ENCODE measurements around the gene NIBAN1. TPM values are rescaled to one million over a fixed set of nuclear protein-coding genes. Genes with fewer than 3 reads are reported as not detected.

Gene NIBAN1
- polyA plus RNA-seq, 2 donors, result 14.7 to 27.4 TPM

DNA sequence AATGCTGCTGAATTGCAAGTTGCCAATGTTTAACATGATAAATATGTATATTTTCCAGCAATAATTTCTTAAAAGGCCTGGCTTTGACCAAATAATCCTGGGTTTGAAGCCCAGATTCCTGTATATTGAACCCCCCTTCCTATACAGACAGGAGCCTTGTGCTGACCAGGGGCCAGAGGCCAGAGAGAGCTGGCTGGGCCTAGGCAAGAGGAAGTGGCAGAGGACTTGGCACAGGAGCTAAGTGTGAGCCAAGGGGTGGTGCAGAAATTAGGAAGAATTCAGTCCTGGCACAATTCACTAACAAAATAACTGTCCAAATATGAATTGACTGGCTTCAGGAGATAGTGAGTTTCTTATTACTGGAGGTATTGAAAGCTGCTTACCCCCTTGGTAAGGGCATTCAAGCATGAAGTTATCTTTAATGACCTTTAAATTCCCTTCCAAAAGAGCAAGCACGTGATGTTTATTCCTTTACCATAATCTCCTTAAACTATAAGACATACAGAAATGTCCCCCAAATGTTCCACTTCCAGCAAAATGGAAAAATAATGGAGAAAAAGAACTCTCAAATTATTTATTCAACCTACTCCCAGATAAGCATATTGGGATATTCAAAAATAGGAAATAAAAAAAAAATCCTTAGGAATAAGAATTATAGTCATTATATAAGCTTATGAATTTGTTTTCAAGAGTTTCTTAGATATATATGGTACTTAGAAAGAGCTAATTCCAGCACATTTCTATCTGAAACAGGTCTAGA lies 26.6 kb downstream of the NIBAN1 start:
- H3K36me3 ChIP-seq (ENCODE audit: control insufficient read depth in 2 of 2, insufficient read depth in 2 of 2, low read length in 1 of 2), result peaks cover 0 to 4% of the 10 kb centered on the region in 2 donors
- 32 to 41% methylated on average over 1 of the region's 1 CpG for WGBS, 2 donors
- peaks cover 2 to 4% of the 10 kb centered on the region in 2 donors for H3K4me1 ChIP-seq (ENCODE audit: control insufficient read depth in 2 of 2, insufficient read depth in 2 of 2, low read length in 1 of 2)
- no peak overlapping the region for H3K27ac ChIP-seq (ENCODE audit: low read depth in 2 of 2, low read length in 1 of 2)
- H3K4me3 ChIP-seq (ENCODE audit: low read depth in 1 of 2, low read length in 2 of 2), result no peak overlapping the region
- no peaks in the 10 kb centered on the region for H3K9me3 ChIP-seq (ENCODE audit: control insufficient read depth in 2 of 2, insufficient read depth in 1 of 2, low read depth in 1 of 2, low read length in 1 of 2)
- H3K27me3 ChIP-seq (ENCODE audit: control insufficient read depth in 1 of 2, insufficient read depth in 2 of 2, low read length in 2 of 2), result no peaks in the 10 kb centered on the region

DNA sequence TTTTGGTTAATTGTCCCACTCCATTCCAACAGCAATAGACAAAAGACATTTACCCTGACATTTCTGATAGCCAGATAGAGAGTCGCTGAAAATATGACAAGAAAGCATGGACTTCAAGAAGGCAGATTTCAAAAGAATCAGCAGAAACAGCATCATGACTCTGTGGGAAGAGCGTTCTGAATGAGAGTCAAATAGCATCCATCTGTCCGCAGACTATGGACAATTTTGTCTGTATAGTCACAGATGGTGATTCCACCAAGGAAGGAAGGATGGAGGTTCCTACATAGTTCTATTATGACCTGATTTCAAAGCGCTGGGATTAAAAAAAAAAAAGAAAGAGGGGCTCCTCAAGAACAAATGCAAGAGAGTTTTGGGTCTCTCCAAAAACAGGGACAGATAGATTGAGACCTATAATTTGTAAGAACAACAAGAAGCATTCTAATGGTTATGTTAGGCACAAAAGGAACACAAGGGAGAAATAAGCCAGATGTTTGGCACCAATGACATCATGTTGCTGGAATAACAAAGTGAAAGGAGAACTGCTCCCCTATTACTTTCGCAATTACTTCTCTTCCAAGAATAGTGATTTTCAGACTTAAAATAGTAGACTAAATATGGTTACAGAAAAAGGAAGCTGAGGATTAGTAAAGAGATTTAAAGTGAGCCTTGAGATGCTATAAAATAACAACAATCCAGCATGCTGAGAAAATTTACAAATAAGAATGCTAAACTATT lies 28.5 kb downstream of the NIBAN1 start:
- Histone ChIP-seq H3K4me3 (ENCODE audit: low read depth in 1 of 2, low read length in 2 of 2) (no peak overlapping the region), H3K27me3 (ENCODE audit: control insufficient read depth in 1 of 2, insufficient read depth in 2 of 2, low read length in 2 of 2) (no peaks in the 10 kb centered on the region), H3K36me3 (ENCODE audit: control insufficient read depth in 2 of 2, insufficient read depth in 2 of 2, low read length in 1 of 2) (no peaks in the 10 kb centered on the region), H3K27ac (ENCODE audit: low read depth in 2 of 2, low read length in 1 of 2) (no peak overlapping the region), H3K4me1 (ENCODE audit: control insufficient read depth in 2 of 2, insufficient read depth in 2 of 2, low read length in 1 of 2) (peaks cover 2% of the 10 kb centered on the region in 2 donors), H3K9me3 (ENCODE audit: control insufficient read depth in 2 of 2, insufficient read depth in 1 of 2, low read depth in 1 of 2, low read length in 1 of 2) (no peaks in the 10 kb centered on the region)
- WGBS, 2 donors, result 89 to 90% methylated on average over 5 of the region's 5 CpGs

DNA sequence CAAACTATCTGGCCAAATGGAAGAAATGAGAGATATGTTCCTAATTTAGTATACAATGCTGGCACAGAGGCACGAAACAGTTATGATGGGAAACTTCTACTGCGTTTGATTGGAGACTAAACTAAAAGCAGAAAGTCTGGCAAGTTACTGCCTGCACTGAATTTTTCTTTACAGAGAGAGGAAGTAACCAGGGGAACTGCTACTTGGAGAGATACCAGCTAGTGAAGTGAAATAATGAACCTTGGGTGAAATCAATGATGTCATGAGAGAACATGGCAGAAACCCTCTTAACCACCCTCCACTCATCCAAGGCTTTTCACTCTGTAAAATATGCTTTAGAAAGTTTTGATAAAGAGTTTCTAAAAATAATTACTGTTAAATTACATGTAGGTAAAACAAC lies 29.3 kb downstream of the NIBAN1 start:
- Histone ChIP-seq H3K36me3 (ENCODE audit: control insufficient read depth in 2 of 2, insufficient read depth in 2 of 2, low read length in 1 of 2) (no peaks in the 10 kb centered on the region), H3K27ac (ENCODE audit: low read depth in 2 of 2, low read length in 1 of 2) (no peak overlapping the region), H3K9me3 (ENCODE audit: control insufficient read depth in 2 of 2, insufficient read depth in 1 of 2, low read depth in 1 of 2, low read length in 1 of 2) (no peaks in the 10 kb centered on the region), H3K4me3 (ENCODE audit: low read depth in 1 of 2, low read length in 2 of 2) (no peak overlapping the region), H3K4me1 (ENCODE audit: control insufficient read depth in 2 of 2, insufficient read depth in 2 of 2, low read length in 1 of 2) (peaks cover 2% of the 10 kb centered on the region in 2 donors), H3K27me3 (ENCODE audit: control insufficient read depth in 1 of 2, insufficient read depth in 2 of 2, low read length in 2 of 2) (no peaks in the 10 kb centered on the region)
- 21 to 46% methylated on average over 2 of the region's 2 CpGs for WGBS, 2 donors

DNA sequence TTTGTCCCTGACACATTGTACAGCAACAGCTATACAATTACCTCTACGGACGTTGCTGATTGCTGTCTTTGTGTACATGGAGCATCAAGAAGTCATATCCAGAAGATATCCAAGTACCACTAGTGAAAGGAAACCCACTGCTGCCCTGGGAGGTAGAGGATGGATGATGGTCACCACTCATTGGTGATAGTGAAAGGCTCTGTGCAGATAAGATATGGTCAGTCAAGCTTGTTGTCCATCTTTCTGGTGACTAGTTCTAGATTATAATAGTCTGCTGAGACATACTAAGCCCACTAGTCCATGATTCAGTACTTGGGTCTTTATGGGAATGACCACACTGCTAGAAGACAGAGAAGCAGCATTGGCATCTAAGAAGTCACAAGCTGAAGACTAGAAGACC lies 30.3 kb downstream of the NIBAN1 start:
- Histone ChIP-seq H3K27ac (ENCODE audit: low read depth in 2 of 2, low read length in 1 of 2) (no peak overlapping the region), H3K4me1 (ENCODE audit: control insufficient read depth in 2 of 2, insufficient read depth in 2 of 2, low read length in 1 of 2) (peaks cover 2% of the 10 kb centered on the region in 2 donors), H3K9me3 (ENCODE audit: control insufficient read depth in 2 of 2, insufficient read depth in 1 of 2, low read depth in 1 of 2, low read length in 1 of 2) (no peaks in the 10 kb centered on the region), H3K36me3 (ENCODE audit: control insufficient read depth in 2 of 2, insufficient read depth in 2 of 2, low read length in 1 of 2) (no peaks in the 10 kb centered on the region), H3K4me3 (ENCODE audit: low read depth in 1 of 2, low read length in 2 of 2) (no peak overlapping the region), H3K27me3 (ENCODE audit: control insufficient read depth in 1 of 2, insufficient read depth in 2 of 2, low read length in 2 of 2) (no peaks in the 10 kb centered on the region)
- WGBS, 2 donors, result 96 to 97% methylated on average over 2 of the region's 2 CpGs

DNA sequence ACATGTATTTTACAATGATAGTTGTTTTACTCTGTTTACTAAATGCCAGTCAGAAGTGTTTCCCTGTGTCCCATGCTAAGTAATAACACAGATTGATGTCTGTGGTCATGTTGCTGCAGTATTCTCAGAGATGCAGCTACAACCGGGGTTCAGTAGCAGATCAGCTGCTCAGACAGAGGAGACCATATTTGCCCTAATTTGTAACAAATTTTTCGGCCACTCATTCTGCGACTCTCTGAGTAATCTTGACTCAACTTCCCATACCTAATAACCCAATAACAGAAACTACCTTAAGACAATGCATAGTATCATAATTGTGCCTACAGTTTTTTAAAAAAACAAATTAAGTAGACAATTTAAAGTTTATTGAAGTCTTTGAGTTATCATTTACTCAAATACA lies 32.6 kb downstream of the NIBAN1 start:
- no peak overlapping the region for H3K27ac ChIP-seq (ENCODE audit: low read depth in 2 of 2, low read length in 1 of 2)
- no peaks in the 10 kb centered on the region for H3K27me3 ChIP-seq (ENCODE audit: control insufficient read depth in 1 of 2, insufficient read depth in 2 of 2, low read length in 2 of 2)
- H3K4me1 ChIP-seq (ENCODE audit: control insufficient read depth in 2 of 2, insufficient read depth in 2 of 2, low read length in 1 of 2), result no peaks in the 10 kb centered on the region
- 85 to 96% methylated on average over 3 of the region's 3 CpGs for WGBS, 2 donors
- no peaks in the 10 kb centered on the region for H3K9me3 ChIP-seq (ENCODE audit: control insufficient read depth in 2 of 2, insufficient read depth in 1 of 2, low read depth in 1 of 2, low read length in 1 of 2)
- H3K36me3 ChIP-seq (ENCODE audit: control insufficient read depth in 2 of 2, insufficient read depth in 2 of 2, low read length in 1 of 2), result no peaks in the 10 kb centered on the region
- H3K4me3 ChIP-seq (ENCODE audit: low read depth in 1 of 2, low read length in 2 of 2), result no peak overlapping the region

DNA sequence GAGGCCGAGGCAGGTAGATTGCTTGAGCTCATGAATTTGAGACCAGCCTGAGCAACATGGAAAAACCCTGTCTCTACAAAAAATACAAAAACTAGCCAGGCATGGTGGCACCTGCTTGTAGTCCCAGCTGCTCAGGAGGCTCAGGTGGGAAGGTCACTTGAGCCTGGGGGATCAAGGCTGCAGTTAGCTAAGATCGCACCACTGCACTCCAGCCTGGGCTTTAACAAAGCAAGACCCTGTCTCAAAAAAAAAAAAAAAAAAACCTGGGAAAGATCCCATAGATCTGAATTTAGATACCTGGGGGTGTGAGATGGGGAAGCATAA lies 32.9 kb downstream of the NIBAN1 start:
- no peaks in the 10 kb centered on the region for H3K36me3 ChIP-seq (ENCODE audit: control insufficient read depth in 2 of 2, insufficient read depth in 2 of 2, low read length in 1 of 2)
- H3K4me1 ChIP-seq (ENCODE audit: control insufficient read depth in 2 of 2, insufficient read depth in 2 of 2, low read length in 1 of 2), result no peaks in the 10 kb centered on the region
- no peak overlapping the region for H3K4me3 ChIP-seq (ENCODE audit: low read depth in 1 of 2, low read length in 2 of 2)
- H3K27ac ChIP-seq (ENCODE audit: low read depth in 2 of 2, low read length in 1 of 2), result no peak overlapping the region
- H3K27me3 ChIP-seq (ENCODE audit: control insufficient read depth in 1 of 2, insufficient read depth in 2 of 2, low read length in 2 of 2), result no peaks in the 10 kb centered on the region
- 88 to 96% methylated on average over 2 of the region's 2 CpGs for WGBS, 2 donors
- H3K9me3 ChIP-seq (ENCODE audit: control insufficient read depth in 2 of 2, insufficient read depth in 1 of 2, low read depth in 1 of 2, low read length in 1 of 2), result no peaks in the 10 kb centered on the region

DNA sequence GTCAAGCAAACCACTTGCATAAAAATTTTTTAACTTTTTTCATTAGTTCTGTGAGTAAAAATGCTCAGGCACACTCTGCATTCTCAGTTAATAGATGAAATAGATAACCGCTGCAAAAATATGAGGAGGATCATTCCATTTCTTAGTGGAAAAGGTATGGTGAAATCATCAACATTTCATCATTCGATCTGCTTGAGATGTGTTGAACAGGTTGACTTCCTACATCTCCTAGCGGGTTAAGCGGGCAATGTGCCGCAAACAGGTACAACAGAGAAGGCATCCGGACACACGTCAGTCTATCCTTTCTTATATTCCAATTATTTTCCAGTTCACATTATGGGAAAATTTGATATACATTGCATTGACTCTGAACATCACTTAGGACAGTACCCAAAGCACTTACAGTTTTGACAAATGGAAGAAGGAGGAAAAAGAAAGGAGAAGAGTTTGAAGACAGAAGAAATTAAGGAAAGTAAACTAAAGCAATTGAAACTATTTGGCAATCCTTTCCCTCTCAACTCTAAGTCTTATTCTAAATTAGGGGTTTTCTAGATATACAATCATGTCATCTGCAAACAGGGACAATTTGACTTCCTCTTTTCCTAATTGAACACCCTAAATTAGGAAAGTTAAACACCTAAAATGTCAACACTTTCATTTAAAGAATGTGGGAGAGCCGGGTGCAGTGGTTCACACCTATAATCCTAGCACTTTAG lies 33.5 kb downstream of the NIBAN1 start:
- H3K27ac ChIP-seq (ENCODE audit: low read depth in 2 of 2, low read length in 1 of 2), result no peak overlapping the region

DNA sequence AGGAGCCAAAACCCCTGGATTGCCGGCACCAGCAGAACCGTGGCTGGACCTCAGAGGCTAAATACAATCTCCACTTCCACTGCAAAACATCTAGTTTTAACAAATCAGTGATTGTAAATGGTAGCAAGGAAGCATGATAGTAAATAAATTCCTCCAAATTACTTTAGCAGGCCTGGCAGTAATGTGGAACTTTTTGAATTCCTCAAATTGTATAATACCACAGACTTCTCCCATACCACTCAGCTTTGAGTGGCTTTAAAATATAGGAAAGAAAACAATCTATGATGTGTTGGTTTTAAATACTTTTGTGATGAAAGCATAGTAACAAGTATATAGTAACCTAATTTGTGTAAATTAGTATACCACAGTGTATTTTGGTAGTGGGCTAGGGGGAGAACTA lies 34.1 kb downstream of the NIBAN1 start:
- Histone ChIP-seq H3K27ac (ENCODE audit: low read depth in 2 of 2, low read length in 1 of 2) (no peak overlapping the region), H3K4me1 (ENCODE audit: control insufficient read depth in 2 of 2, insufficient read depth in 2 of 2, low read length in 1 of 2) (no peaks in the 10 kb centered on the region), H3K4me3 (ENCODE audit: low read depth in 1 of 2, low read length in 2 of 2) (no peak overlapping the region), H3K27me3 (ENCODE audit: control insufficient read depth in 1 of 2, insufficient read depth in 2 of 2, low read length in 2 of 2) (no peaks in the 10 kb centered on the region), H3K9me3 (ENCODE audit: control insufficient read depth in 2 of 2, insufficient read depth in 1 of 2, low read depth in 1 of 2, low read length in 1 of 2) (no peaks in the 10 kb centered on the region), H3K36me3 (ENCODE audit: control insufficient read depth in 2 of 2, insufficient read depth in 2 of 2, low read length in 1 of 2) (no peaks in the 10 kb centered on the region)
- WGBS, 2 donors, result 95 to 97% methylated on average over 2 of the region's 2 CpGs

More for the DNA sequence above, 33.5 kb downstream of the NIBAN1 start:
- Histone ChIP-seq H3K4me1 (ENCODE audit: control insufficient read depth in 2 of 2, insufficient read depth in 2 of 2, low read length in 1 of 2) (no peaks in the 10 kb centered on the region), H3K27me3 (ENCODE audit: control insufficient read depth in 1 of 2, insufficient read depth in 2 of 2, low read length in 2 of 2) (no peaks in the 10 kb centered on the region), H3K36me3 (ENCODE audit: control insufficient read depth in 2 of 2, insufficient read depth in 2 of 2, low read length in 1 of 2) (no peaks in the 10 kb centered on the region), H3K4me3 (ENCODE audit: low read depth in 1 of 2, low read length in 2 of 2) (no peak overlapping the region), H3K9me3 (ENCODE audit: control insufficient read depth in 2 of 2, insufficient read depth in 1 of 2, low read depth in 1 of 2, low read length in 1 of 2) (no peaks in the 10 kb centered on the region)
- 95 to 96% methylated on average over 8 of the region's 8 CpGs for WGBS, 2 donors

DNA sequence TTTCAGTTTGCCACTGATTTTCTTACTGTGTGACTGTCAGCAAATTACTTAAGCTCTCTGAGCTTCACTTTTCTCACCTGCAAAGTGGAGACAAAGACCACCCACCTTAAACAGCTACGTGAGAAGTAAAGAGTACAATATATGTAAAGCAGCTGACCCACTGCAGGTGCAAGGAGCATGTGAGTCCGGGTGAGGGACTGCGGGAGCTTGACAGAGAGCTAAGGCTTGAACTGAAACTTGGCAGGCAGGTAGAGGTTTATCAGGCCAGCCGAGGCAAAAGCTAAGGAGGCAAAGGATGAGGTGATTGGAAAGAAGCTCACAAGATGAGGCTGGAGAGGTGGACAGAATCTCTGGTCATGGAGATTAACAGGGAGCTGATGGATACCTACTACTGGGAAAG lies 36.6 kb downstream of the NIBAN1 start:
- Histone ChIP-seq H3K9me3 (ENCODE audit: control insufficient read depth in 2 of 2, insufficient read depth in 1 of 2, low read depth in 1 of 2, low read length in 1 of 2) (no peaks in the 10 kb centered on the region), H3K36me3 (ENCODE audit: control insufficient read depth in 2 of 2, insufficient read depth in 2 of 2, low read length in 1 of 2) (no peaks in the 10 kb centered on the region), H3K27me3 (ENCODE audit: control insufficient read depth in 1 of 2, insufficient read depth in 2 of 2, low read length in 2 of 2) (no peaks in the 10 kb centered on the region), H3K4me3 (ENCODE audit: low read depth in 1 of 2, low read length in 2 of 2) (no peak overlapping the region), H3K27ac (ENCODE audit: low read depth in 2 of 2, low read length in 1 of 2) (no peak overlapping the region), H3K4me1 (ENCODE audit: control insufficient read depth in 2 of 2, insufficient read depth in 2 of 2, low read length in 1 of 2) (no peaks in the 10 kb centered on the region)
- 61 to 80% methylated on average over 4 of the region's 4 CpGs for WGBS, 2 donors

Measured in esophagus (tissue), 2 donors.